Endometrial microvascular endothelial cells (primary cell): Measurements from ENCODE around the gene S100A8. TPM values are rescaled to one million over a fixed set of nuclear protein-coding genes. Genes with fewer than 3 reads are reported as not detected.

ENCODE experiments used
- in situ Hi-C: cut with HindIII; loops from 2 replicates; pipeline ENCODE4 v1.10.0; 2017; ENCODE audit warnings: low sequenced_read_pairs, low pct_unique_long_range_greater_than_20kb; ENCODE audit errors: inconsistent ontology term
- total RNA-seq: library from RNA; depleted of rRNA; stranded (reverse); fragments of >200 nt; gene quantifications from one replicate; pipeline ENCODE4 v1.2.3, GENCODE V29; 2015; ENCODE audit errors: inconsistent ontology term

Gene S100A8
- total RNA-seq, 1 donor from 2014 or later, result not detected

DNA sequence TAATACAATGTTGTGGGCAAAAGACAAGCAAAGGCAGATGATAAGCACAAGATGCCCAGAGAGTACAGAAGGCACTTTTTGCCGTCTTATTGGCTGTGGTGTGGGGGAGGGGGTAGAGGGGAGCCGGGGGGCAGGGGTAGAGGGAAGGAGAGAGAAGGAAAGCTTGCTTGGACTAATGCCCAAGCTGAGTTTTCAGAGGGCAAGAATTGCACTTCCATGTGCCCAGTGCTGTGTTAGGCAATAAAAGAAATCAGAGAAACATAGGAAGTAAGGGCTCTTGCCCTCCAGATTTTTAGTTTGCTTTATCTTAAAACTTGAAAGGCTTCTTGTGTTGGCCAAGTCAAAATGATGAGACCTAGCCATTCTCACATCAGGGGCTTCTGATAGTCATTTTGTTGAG is 23.8 kb downstream of the S100A8 start:
- in situ Hi-C loops, result loop anchor here (25.0 kb wide), 1 partner anchor 120 kb away; no protein-coding TSS in a partner anchor

DNA sequence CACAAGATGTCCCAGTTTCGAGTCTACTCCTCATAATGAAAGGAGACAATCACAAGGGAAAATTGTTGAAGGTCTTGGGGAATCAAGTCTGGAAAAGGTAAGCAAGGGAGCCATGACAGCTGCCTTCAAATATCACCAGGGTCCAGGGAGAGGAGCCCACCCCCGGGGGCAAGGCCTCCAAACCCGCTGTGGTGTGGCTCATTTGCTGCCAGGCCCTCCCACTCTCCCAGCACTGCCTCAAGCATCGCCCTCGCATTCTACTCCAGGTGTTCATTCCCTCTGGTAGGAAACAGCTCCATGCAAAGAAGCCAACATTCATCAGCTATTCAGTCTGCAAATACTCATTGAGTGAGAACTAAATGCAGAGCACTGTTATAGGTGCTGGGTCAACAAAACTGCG is 24.6 kb downstream of the S100A8 start:
- in situ Hi-C loops, result loop anchor here (25.0 kb wide), 1 partner anchor 121 kb away; no protein-coding TSS in a partner anchor

DNA sequence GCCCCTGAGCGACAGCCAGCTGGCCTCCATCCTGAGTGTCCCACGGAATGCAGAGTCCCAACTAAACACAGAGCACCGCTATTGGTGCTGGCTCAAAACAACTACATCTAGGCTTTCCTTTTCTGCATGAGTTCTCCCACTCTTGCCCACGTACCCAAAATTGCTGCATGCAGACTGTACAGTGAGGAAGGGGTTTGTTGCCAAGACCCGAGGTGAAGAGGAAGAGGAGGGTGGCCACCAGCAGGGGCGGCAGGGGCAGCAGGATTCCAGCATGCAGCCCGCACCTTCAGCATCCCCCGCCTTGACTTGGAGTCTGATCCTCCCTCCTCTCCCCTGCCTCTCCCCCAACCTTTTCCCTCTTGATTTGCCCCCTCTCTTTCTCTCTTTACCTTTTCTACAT is 25.2 kb downstream of the S100A8 start:
- in situ Hi-C loops, result loop anchor here (25.0 kb wide), 1 partner anchor 122 kb away; no protein-coding TSS in a partner anchor

DNA sequence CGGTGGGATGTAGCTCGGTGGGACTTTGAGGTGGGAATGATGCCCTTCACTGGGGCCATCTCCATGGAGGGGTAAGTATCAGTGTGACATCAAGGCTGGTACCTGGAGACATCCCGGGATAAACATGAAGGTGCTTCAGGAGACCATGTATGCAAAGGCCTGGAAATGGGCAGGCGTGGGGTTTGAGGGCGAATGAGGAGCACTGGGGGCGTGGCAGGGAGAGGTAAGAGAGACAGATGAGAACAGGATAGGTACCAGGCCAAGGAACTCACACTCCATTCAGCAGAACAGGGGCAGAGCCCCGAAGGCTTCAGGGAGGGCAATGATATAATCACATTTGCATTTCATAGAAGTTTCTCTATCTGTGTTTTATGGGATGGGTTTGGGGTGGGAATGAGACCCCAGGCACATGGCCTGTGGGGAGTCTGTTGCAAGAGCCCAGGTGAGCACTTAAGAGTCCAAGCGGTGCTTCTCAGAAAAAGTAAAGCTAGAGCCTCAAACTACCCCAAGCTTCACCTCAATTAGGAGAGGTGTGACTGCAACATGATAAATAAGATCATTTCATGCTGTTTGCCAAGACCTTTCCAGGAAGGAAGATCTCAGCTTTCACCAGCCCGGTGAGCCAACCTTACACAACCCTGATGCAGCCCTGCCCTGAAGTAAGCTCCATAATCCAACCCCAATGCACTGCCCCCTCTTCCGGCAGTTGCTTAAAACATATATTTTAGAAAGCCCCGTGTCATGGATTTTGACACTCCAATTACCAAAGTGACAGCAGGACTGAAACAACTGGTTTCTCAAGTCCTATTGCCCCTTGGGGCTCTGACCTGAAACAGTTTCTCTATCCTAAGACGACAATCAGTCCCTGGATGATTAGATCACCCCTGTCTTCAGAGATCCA is 25.9 kb downstream of the S100A8 start:
- in situ Hi-C loops, result loop anchor here (25.0 kb wide), 1 partner anchor 122 kb away; no protein-coding TSS in a partner anchor

DNA sequence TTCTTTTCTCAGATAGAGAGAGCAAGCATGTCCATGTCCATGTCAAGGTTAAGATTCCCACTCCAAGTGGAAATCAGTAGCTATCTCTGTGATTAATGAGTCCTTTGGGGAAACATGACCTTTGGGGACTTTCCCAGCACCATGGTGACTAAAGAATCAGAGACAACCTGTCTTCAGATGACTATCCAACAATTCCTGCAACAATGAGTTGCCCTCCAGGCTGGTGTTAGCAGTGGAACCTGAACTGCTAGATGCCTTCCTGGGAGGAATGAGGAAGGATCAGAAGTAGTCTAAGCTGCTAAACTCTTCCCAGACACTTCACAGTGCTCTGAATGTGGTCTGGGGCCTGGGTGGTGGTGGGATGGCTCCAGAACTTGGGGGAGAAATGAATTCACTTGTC is 26.7 kb downstream of the S100A8 start:
- in situ Hi-C loops, result loop anchor here (25.0 kb wide), 1 partner anchor 123 kb away; no protein-coding TSS in a partner anchor

DNA sequence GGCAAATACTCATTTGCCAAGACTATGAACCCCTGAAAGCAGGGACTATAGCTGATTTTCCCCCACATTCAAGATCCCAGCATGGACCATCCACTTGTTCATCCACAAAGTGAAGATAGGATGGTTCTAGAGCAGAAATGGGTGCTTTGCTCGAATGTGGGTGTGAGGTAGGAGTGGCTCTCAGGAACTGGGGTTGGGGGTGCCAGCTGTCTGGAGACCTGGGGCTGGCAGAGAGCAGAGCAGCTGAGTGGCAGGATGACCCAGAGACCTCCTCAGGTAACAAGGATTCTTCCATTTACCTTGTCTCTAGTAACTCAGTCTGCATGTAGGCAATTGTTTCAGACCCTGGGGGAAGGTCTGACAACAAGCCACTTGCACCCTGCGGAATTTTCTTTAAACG is 27.2 kb downstream of the S100A8 start:
- in situ Hi-C loops, result loop anchor here (25.0 kb wide), 1 partner anchor 124 kb away; no protein-coding TSS in a partner anchor

DNA sequence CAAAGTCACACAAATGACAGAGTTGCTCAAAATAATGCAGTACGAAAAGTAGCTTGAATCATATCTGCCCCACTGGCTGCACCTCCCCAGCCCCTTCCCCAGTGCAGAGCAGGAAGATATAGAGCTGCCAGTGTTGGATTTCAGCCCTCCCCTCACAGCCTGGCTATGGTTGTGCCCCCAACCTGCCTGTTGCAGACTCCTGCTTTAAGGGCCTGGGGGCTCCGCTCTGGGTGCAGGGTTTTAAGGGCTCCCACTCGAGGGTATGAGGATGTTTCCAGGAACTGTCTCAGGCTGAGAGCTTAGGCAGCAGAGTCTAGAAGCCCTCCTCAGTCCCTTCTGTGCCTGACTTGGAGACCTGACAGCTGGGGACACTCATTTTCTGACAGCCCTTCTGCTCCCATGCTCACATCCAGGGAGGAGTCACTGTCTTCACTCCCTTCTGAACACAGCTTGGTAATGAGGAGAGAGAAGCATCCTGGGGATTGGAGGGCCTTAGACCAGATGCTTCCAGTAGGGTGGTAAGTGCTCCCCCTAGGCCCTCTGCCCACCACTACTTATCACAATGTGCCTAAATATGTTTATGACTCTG is 28.6 kb downstream of the S100A8 start:
- in situ Hi-C loops, result loop anchor here (25.0 kb wide), 1 partner anchor 125 kb away; no protein-coding TSS in a partner anchor

DNA sequence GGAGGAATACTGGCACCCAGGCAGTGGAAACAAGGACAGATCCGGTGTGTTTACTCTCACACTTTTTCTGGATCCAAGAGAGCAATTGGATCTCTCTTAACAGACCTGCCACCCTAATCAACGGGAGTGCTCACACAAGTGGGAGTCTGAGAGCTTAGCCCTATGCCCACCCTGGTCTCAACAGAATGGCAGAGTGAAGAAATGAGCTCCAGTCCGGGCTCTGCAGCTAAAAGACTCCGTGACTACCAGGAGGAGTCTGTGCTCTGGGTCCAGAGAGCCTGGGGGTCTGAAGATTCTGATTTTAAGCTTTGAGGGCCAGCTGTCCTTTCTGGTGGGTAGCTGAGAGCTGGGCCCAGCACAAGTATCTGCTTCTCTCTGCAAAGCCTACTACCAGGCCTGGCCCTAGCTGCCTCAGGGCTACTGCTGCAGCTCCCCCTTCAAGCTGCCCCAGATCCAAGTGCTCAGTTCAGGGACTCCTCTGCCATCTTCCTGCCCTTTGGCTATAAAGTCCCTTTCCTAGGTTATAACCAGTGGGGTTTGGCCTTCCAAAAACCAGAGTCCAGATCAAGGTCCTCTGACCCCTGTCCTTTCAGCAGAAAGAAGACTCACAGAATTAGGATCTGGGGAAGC is 29.3 kb downstream of the S100A8 start:
- in situ Hi-C loops, result loop anchor here (25.0 kb wide), 1 partner anchor 126 kb away; no protein-coding TSS in a partner anchor

DNA sequence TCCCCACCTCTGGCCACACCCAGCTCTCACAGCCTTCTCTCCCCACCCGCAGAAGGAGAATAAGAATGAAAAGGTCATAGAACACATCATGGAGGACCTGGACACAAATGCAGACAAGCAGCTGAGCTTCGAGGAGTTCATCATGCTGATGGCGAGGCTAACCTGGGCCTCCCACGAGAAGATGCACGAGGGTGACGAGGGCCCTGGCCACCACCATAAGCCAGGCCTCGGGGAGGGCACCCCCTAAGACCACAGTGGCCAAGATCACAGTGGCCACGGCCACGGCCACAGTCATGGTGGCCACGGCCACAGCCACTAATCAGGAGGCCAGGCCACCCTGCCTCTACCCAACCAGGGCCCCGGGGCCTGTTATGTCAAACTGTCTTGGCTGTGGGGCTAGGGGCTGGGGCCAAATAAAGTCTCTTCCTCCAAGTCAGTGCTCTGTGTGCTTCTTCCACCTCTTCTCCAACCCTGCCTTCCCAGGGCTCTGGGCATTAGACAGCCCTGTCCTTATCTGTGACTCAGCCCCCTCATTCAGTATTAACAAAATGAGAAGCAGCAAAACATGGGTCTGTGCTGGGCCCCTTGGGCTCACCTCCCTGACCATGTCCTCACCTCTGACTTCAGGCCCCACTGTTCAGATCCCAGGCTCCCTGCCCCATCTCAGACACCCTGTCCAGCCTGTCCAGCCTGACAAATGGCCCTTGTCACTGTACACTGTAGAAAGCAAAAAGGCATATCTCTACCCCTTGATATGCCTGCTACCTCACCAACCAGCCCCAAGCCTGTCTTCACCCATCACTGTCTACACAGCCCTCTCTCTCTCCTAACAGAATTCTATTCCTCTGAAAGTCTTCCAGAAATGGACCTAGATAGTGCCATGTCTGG is 30.0 kb downstream of the S100A8 start:
- in situ Hi-C loops, result loop anchor here (25.0 kb wide), 1 partner anchor 126 kb away; no protein-coding TSS in a partner anchor

DNA sequence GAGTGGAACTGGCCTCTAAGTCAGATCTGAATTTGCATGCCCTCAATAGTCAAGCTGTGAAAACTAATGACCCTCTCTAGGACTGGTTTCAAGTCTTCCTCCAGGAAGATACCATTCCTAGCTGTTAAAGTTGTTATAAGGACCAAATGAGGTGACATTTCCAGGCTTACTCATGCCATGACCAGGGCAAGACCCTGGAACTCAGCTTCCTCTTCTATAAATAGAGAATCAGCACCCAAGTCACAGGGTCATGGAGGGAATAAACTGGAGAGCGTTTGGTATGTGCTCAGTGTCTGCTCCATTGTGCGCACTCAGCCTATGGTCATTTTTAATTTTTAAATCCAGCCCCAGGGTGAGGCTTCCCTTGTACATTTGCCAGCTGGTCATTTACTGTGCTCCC is 30.7 kb downstream of the S100A8 start:
- in situ Hi-C loops, result loop anchor here (25.0 kb wide), 1 partner anchor 127 kb away; no protein-coding TSS in a partner anchor

DNA sequence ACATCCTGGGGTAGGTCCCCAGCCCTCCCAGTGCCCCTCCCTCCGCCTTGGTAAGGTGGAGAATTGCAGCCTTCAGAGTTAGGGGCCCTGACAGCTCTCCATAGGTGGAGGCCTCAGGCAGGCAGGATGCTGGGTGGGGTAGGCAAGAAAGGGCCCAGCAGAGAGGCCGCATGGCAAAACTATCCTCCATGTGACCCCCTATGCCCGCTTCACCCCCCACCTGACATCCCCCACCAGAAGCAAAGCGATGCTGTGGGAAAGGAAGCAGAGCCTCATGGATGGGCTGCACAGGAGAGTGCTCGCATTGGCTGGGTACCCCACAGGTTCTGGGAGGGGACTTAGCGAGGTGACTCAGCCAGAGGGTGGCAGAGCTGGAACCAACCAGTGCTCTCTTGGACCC is 31.6 kb downstream of the S100A8 start:
- in situ Hi-C loops, result loop anchor here (25.0 kb wide), 1 partner anchor 128 kb away; no protein-coding TSS in a partner anchor

DNA sequence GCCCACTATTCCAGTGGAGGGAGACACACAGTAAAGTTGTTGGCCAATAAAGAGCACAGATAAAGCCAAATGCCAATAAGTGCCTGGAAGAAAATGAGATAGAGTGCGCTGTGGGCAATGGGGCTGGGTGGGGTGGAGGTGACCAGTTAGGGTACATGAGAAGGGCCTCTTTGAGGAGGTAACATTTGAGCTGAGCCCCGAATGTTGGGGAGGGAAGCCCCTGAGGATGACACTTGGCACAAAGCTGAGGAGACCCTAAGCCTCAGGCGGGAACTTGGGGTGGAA is 32.2 kb downstream of the S100A8 start:
- in situ Hi-C loops, result loop anchor here (25.0 kb wide), 1 partner anchor 129 kb away; no protein-coding TSS in a partner anchor

DNA sequence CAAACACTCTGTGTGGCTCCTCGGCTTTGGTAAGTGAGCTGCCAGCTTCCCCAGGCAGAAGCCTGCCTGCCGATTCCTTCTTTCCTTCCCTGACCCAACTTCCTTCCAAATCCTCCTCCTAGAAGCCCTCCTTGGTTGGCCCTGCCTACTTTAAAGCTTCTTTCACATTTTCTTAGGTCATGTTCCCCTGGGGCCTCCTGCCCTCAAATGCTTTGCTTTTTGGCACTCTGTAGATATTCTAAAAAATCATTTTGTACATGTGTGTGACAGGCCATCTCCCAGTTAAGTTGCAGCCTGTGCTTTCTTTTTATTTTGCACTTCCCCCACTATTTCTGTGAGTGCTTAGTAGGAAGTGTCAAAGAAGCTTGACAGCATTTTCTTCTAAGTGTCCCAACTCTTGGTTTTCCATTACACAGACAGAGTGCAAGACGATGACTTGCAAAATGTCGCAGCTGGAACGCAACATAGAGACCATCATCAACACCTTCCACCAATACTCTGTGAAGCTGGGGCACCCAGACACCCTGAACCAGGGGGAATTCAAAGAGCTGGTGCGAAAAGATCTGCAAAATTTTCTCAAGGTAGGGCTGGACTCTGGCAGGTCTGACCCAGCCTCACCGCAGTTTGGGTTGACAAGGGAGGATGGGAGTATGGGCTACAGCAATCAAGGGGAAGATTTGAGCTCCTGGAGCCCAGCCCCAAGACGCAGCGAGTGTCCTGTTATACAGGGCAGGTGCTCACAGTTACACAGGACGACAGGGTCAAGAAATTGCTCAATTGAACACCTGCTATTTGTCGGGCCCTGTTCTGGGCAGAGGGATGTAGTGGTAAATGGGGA is 32.8 kb downstream of the S100A8 start, which contains the start of gene S100A9:
Gene S100A9 (plus strand): TSS at position 2 of the 838 bp plus-strand sequence. CDS start 430 bp downstream, at position 432.
- in situ Hi-C loops, result loop anchor here (25.0 kb wide), 1 partner anchor 129 kb away; no protein-coding TSS in a partner anchor

DNA sequence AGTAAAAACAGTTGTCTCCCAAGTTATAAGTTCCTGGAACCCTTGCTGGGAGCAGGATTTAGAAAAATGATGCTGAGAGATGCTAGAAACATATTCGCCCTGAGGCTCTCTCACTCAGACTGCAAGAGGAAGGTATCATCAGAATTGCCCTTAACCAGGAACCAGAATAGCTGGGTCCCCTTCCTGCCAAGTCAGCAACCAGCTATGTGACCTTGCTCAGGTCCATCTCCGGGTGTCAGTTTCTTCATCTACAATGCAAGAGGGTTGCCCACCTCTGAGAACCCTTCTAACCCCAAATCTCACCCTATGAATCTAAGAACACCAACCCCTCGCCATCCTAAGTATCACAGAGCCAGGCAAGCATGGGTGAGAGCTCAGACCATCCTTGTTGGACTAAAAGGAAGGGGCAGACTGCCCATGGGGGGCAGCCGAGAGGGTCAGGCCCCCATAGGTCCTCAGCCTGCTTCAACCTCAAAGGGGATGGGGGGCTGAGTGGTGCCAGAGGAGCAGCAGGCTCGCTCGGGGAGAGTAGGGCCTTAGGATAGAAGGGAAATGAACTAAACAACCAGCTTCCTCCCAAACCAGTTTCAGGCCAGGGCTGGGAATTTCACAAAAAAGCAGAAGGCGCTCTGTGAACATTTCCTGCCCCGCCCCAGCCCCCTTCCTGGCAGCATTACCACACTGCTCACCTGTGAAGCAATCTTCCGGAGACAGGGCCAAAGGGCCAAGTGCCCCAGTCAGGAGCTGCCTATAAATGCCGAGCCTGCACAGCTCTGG is 33.6 kb downstream of the S100A8 start:
- in situ Hi-C loops, result loop anchor here (25.0 kb wide), 1 partner anchor 130 kb away; no protein-coding TSS in a partner anchor

DNA sequence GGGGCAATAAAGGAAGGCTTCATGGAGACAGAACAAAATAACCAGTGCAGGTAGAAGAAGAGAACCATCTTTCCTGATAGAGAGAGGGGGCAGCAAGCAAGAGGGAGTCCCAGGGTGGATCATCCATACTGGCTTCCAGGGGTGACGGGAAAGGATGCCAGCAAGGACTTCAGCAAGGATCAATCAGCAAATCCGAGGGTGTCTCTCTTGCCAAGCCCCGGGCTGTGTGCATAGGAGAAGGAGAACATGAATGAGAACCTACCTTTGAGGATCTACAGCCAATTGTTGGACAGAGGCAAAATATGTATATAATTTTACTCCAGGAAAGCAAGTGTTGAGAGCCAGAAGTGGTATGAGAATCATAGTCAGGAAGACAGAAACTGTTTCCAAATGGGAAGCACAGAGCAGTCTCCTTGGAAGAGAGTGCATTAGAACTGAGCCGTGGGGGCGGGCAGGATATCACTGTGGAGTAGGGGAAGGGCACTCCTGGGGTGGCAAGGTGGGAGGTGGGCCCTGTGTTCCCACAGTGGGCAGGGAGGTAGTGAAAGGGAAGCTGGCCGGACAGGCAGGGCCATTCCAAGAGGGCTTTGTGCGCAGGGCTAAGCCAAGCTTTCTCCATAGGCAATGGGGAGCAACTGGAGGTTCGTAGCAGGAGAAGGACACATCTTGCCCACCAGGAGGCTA is 34.3 kb downstream of the S100A8 start:
- in situ Hi-C loops, result loop anchor here (25.0 kb wide), 1 partner anchor 131 kb away; no protein-coding TSS in a partner anchor
